Neural crest cell (in vitro differentiated cells): Measurements from ENCODE around the gene PATE1. TPM values are rescaled to one million over a fixed set of nuclear protein-coding genes. Genes with fewer than 3 reads are reported as not detected.

Experiments used
- DNase-seq: peaks from one replicate; pipeline ENCODE4 v3.0.0; 2021; ENCODE audit warnings: low read depth, mixed read lengths, low spot score
- H3K27ac Mint-ChIP-seq: one replicate; pipeline ENCODE4 v1.8.0; 2021; ENCODE audit warnings: mild to moderate bottlenecking, mixed read lengths; ENCODE audit not compliant: unreplicated experiment
- H3K27me3 Mint-ChIP-seq: 2 replicates; pipeline ENCODE4 v1.8.0; 2021; ENCODE audit warnings: low read depth, mild to moderate bottlenecking, mixed read lengths
- H3K36me3 Mint-ChIP-seq: 2 replicates; pipeline ENCODE4 v1.8.0; 2021; ENCODE audit warnings: low read depth, mild to moderate bottlenecking, mixed read lengths
- H3K4me1 Mint-ChIP-seq: 2 replicates; pipeline ENCODE4 v1.8.0; 2021; ENCODE audit warnings: mixed read lengths
- H3K4me3 Mint-ChIP-seq: one replicate; pipeline ENCODE4 v1.8.0; 2021; ENCODE audit warnings: mild to moderate bottlenecking, mixed read lengths
- H3K9me3 Mint-ChIP-seq: 2 replicates; pipeline ENCODE4 v1.8.0; 2021; ENCODE audit warnings: mixed read lengths
- total RNA-seq: library from RNA; stranded (reverse); gene quantifications from 2 replicates; pipeline ENCODE4 v1.2.1, GENCODE V29; 2021
- TF ChIP-seq, protein P1 (sequence below): fragments of 200-600 bp; sonication (generic); conservative IDR thresholded peaks from 2 replicates; pipeline ENCODE4 v1.5.0; 2021; ENCODE audit warnings: antibody characterized with exemption, mild to moderate bottlenecking

The PATE1 gene
- total RNA-seq, 1 donor from 2014 or later = not detected

DNA sequence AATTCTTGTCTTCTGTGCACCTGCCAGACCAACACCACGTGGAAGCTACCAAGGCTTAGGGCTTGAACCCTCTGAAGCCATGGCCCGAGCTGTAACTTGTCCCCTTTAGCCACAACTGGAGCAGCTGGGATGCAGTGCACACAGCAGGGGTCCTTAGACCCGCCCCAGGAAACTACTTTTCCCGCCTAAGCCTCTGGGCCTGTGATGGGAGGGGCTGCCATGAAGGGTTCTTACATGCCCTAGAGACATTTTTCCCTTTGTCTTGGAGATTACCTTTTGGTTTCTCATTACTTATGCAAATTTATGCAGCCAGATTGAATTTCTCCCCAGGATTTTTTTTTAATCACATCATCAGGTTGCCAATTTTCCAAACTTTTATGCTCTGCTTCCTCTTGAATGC is 51.6 kb downstream of the PATE1 start:
- TF ChIP-seq, protein P1, sequence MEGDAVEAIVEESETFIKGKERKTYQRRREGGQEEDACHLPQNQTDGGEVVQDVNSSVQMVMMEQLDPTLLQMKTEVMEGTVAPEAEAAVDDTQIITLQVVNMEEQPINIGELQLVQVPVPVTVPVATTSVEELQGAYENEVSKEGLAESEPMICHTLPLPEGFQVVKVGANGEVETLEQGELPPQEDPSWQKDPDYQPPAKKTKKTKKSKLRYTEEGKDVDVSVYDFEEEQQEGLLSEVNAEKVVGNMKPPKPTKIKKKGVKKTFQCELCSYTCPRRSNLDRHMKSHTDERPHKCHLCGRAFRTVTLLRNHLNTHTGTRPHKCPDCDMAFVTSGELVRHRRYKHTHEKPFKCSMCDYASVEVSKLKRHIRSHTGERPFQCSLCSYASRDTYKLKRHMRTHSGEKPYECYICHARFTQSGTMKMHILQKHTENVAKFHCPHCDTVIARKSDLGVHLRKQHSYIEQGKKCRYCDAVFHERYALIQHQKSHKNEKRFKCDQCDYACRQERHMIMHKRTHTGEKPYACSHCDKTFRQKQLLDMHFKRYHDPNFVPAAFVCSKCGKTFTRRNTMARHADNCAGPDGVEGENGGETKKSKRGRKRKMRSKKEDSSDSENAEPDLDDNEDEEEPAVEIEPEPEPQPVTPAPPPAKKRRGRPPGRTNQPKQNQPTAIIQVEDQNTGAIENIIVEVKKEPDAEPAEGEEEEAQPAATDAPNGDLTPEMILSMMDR = no peak
- H3K9me3 Mint-ChIP-seq = peaks cover 27% of the 10 kb centered on the region
- no peak for DNase-seq
- no peak overlapping the region for H3K4me3 Mint-ChIP-seq
- peaks cover 10% of the 10 kb centered on the region for H3K27me3 Mint-ChIP-seq
- peaks cover 15% of the 10 kb centered on the region for H3K36me3 Mint-ChIP-seq
- no peak overlapping the region for H3K27ac Mint-ChIP-seq
- no peaks in the 10 kb centered on the region for H3K4me1 Mint-ChIP-seq

Other genes with a start within 250 kb of the PATE1 start
- 114 and 121 TPM in 2 replicates for gene EI24, start 176.8 kb upstream of the PATE1 start, total RNA-seq
- 133 and 144 TPM in 2 replicates for gene STT3A, start 153.4 kb upstream of the PATE1 start, total RNA-seq
- gene CHEK1, start 121.1 kb upstream of the PATE1 start, total RNA-seq = 105 and 106 TPM in 2 replicates
- gene ACRV1, start 65.4 kb upstream of the PATE1 start, total RNA-seq = 0.73 and 1.2 TPM in 2 replicates
- gene PATE2, start 32.5 kb downstream of the PATE1 start, total RNA-seq = 0.70 TPM in 1 of 2 replicates, not detected in the other
- gene PATE3, start 41.8 kb downstream of the PATE1 start, total RNA-seq = not detected in 2 replicates
- not detected in 2 replicates for gene PATE4, start 87.0 kb downstream of the PATE1 start, total RNA-seq
- gene HYLS1, start 141.4 kb downstream of the PATE1 start, total RNA-seq = 7.1 and 7.7 TPM in 2 replicates
- 14.9 and 17.4 TPM in 2 replicates for gene PUS3, start 156.9 kb downstream of the PATE1 start, total RNA-seq
- 1.4 and 2.3 TPM in 2 replicates for gene DDX25, start 158.2 kb downstream of the PATE1 start, total RNA-seq
- not detected in 2 replicates for gene VSIG10L2, start 199.8 kb downstream of the PATE1 start, total RNA-seq